Epithelial cell of esophagus (primary cell): ENCODE data around the gene DHX9.

ENCODE experiments used
- DNase-seq: peaks from one replicate; pipeline ENCODE4 v3.0.0; 2010; ENCODE audit warnings: low read depth
- H3K4me3 ChIP-seq: 2 replicates; pipeline ENCODE4 v1.5.1; 2011; ENCODE audit warnings: mild to moderate bottlenecking, low read length, control low read depth
- TF ChIP-seq, protein P1 (sequence below): IDR thresholded peaks from 2 replicates; pipeline ENCODE4 v1.5.1; 2011; ENCODE audit warnings: low read depth, mild to moderate bottlenecking, low read length, control low read depth, inconsistent platforms; ENCODE audit not compliant: insufficient read depth; ENCODE audit errors: missing control alignments

The DHX9 gene

DNA sequence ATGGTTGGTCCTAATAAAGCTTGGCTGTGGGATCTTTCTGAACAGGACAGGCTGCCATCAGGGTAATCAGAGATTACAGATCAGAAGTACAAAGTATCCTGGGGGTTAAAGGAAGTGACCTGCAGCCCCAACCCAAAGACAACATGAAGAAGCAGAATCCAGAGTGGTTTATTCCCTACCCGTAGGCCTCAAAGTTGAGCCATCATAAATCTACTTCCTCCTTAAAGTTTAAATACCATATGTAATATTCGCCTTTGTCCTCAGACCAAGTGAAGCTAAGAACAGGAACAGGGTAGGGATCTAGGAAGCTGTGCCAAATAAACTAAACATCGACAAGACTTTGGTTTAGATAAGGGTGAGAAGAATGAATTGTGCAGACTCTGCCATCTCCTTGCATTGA is 15.9 kb upstream of the DHX9 start:
- TF ChIP-seq, protein P1, sequence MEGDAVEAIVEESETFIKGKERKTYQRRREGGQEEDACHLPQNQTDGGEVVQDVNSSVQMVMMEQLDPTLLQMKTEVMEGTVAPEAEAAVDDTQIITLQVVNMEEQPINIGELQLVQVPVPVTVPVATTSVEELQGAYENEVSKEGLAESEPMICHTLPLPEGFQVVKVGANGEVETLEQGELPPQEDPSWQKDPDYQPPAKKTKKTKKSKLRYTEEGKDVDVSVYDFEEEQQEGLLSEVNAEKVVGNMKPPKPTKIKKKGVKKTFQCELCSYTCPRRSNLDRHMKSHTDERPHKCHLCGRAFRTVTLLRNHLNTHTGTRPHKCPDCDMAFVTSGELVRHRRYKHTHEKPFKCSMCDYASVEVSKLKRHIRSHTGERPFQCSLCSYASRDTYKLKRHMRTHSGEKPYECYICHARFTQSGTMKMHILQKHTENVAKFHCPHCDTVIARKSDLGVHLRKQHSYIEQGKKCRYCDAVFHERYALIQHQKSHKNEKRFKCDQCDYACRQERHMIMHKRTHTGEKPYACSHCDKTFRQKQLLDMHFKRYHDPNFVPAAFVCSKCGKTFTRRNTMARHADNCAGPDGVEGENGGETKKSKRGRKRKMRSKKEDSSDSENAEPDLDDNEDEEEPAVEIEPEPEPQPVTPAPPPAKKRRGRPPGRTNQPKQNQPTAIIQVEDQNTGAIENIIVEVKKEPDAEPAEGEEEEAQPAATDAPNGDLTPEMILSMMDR: no peak
- no peak for DNase-seq
- no peak overlapping the region for H3K4me3 ChIP-seq

- no peak for DNase-seq
Observed at GRCh38 chr1:182826892-182827291, 12.3 kb upstream of the DHX9 start.

GRCh38 chr1:182829285-182829932 is 9.7 kb upstream of the DHX9 start:
- H3K4me3 ChIP-seq: no peak overlapping the region
- TF ChIP-seq, protein P1: no peak
- no peak for DNase-seq

More at GRCh38 chr1:182826892-182827291, 12.3 kb upstream of the DHX9 start:
- TF ChIP-seq, protein P1: no peak
- no peak overlapping the region for H3K4me3 ChIP-seq

GRCh38 chr1:182833271-182833670 is 5.9 kb upstream of the DHX9 start:
- DNase-seq: peak; percentile 82
- H3K4me3 ChIP-seq: no peak overlapping the region
- TF ChIP-seq, protein P1: no peak

DNA sequence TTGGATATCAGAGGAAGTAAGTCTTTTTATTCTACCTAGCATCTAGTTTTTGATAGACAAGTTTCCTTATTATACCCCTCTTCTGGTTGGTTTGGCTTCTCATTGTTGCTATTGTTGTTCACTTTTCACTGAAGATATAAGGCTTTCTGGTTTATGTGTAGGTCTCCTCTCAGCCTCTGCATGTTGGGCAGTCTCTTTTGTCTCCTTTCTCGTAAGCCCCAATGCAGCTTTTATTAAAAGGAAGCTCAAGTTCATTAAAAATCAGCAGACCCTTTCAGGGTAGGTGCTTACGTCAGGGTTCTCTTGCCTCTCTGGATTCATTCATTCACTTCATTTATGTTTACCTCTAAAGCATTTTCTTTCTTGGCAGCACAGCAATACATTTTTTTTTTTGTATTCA is 4.8 kb upstream of the DHX9 start:
- TF ChIP-seq, protein P1: no peak
- H3K4me3 ChIP-seq: no peak overlapping the region
- no peak for DNase-seq

DNA sequence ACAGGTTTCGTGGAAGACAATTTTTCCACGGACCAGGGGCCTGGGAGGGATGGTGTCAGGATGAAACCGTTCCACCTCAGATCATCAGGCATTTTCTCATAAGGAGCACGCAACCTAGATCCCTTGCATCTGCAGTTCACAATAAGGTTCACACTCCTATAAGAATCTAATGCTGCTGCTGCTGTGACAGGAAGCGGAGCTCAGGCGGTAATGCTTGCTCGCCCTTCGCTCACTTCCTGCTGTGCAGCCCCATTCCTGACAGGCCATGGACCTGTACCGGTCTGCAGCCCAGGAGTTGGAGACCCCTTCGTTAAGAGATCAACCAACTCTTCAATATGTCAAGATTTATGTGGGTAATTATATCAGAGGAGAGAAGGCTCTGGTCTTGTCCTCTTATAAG is 3.3 kb upstream of the DHX9 start:
- DNase-seq: no peak
- no peak overlapping the region for H3K4me3 ChIP-seq
- TF ChIP-seq, protein P1: no peak

GRCh38 chr1:182841368-182841988 is 2.3 kb downstream of the DHX9 start:
- DNase-seq: peak; percentile 42

More at GRCh38 chr1:182841368-182841988, 2.3 kb downstream of the DHX9 start:
- TF ChIP-seq, protein P1: no peak
- peak overlapping the region; percentile 61 for H3K4me3 ChIP-seq
